HFFc6 (cell line): ENCODE results near the gene DOCK11. TPM values are rescaled to one million over a fixed set of nuclear protein-coding genes. Genes with fewer than 3 reads are reported as not detected.
"Not testable (repeated sequence)": the region's sequence is repeated elsewhere in the genome, so short reads cannot be mapped to it uniquely, and the experiment has no call there.

Source experiments
- DNase-seq: peaks from one replicate; pipeline ENCODE4 v3.0.0-alpha.2; 2018
- H3K27ac Mint-ChIP-seq: 2 replicates; pipeline ENCODE4 v1.8.0; 2020; ENCODE audit warnings: mild to moderate bottlenecking, mixed read lengths
- H3K27me3 Mint-ChIP-seq: 2 replicates; pipeline ENCODE4 v1.8.0; 2021; ENCODE audit warnings: mild to moderate bottlenecking, moderate library complexity, mixed read lengths; ENCODE audit not compliant: insufficient read depth
- H3K36me3 Mint-ChIP-seq: 2 replicates; pipeline ENCODE4 v1.8.0; 2021; ENCODE audit warnings: low read depth, mixed read lengths
- H3K4me1 Mint-ChIP-seq: 2 replicates; pipeline ENCODE4 v1.8.0; 2020; ENCODE audit warnings: low read depth, mixed read lengths
- H3K4me3 Mint-ChIP-seq: 2 replicates; pipeline ENCODE4 v1.8.0; 2020; ENCODE audit warnings: mild to moderate bottlenecking, moderate library complexity, mixed read lengths
- H3K9me3 Mint-ChIP-seq: 2 replicates; pipeline ENCODE4 v1.8.0; 2020; ENCODE audit warnings: mild to moderate bottlenecking, mixed read lengths
- CTCF ChIP-seq: fragments of 200-600 bp; sonication (generic); IDR thresholded peaks from 2 replicates; pipeline ENCODE4 v1.5.0; 2021; ENCODE audit warnings: antibody characterized with exemption, mild to moderate bottlenecking
- total RNA-seq, 6 experiments: library from RNA; stranded (reverse); fragmentation: NEBNext Ultra II Directional; extraction: Animal tissue kit (Norgen Biotek cat#: 25700); gene quantifications; 2 replicates in 1 of 6; 3 replicates in 5 of 6; pipeline ENCODE4 v1.2.3, GENCODE V29; 2021

Gene DOCK11
- total RNA-seq, 6 experiments from 2014 or later: 16.2 to 18.2 (median 17.7) TPM

GRCh38 chrX:118727686-118728339 lies 232.2 kb downstream of the DOCK11 start:
- H3K9me3 Mint-ChIP-seq: no peaks in the 10 kb centered on the region
- peak overlapping the region; percentile 90 for H3K4me3 Mint-ChIP-seq
- peaks cover 67% of the 10 kb centered on the region for H3K4me1 Mint-ChIP-seq
- H3K36me3 Mint-ChIP-seq: no peaks in the 10 kb centered on the region
- peak overlapping the region; percentile 86 for H3K27ac Mint-ChIP-seq
- H3K27me3 Mint-ChIP-seq: peaks cover 3% of the 10 kb centered on the region
- TF ChIP-seq CTCF: no peak
- peak; percentile 0 for DNase-seq

- Mint-ChIP-seq H3K36me3 (no peaks in the 10 kb centered on the region), H3K27ac (peak overlapping the region; percentile 13; the same call in 1 of the 2 replicates), H3K4me3 (peak overlapping the region; percentile 90), H3K4me1 (peaks cover 59% of the 10 kb centered on the region), H3K9me3 (no peaks in the 10 kb centered on the region), H3K27me3 (peaks cover 3% of the 10 kb centered on the region)
- DNase-seq: no peak
- TF ChIP-seq CTCF: no peak
Observed at GRCh38 chrX:118729042-118729652, 233.5 kb downstream of the DOCK11 start.

- Mint-ChIP-seq H3K27me3 (peaks cover 1% of the 10 kb centered on the region), H3K4me1 (peaks cover 45% of the 10 kb centered on the region), H3K36me3 (no peaks in the 10 kb centered on the region), H3K9me3 (no peaks in the 10 kb centered on the region), H3K4me3 (peak overlapping the region; percentile 61), H3K27ac (peak overlapping the region; percentile 87)
- DNase-seq: peak; percentile 73
- TF ChIP-seq CTCF: no peak
Observed at GRCh38 chrX:118730500-118731247, 235.1 kb downstream of the DOCK11 start.

GRCh38 chrX:118732551-118732950 lies 236.9 kb downstream of the DOCK11 start:
- H3K4me3 Mint-ChIP-seq, H3K9me3 Mint-ChIP-seq, H3K36me3 Mint-ChIP-seq: not testable (repeated sequence)

GRCh38 chrX:118734909-118735308 lies 239.3 kb downstream of the DOCK11 start:
- peaks cover 41% of the 10 kb centered on the region for H3K4me1 Mint-ChIP-seq
- no peak for TF ChIP-seq CTCF
- H3K9me3 Mint-ChIP-seq: no peaks in the 10 kb centered on the region
- H3K27me3 Mint-ChIP-seq: peaks cover 1% of the 10 kb centered on the region; the same call in 1 of the 2 replicates
- no peak overlapping the region for H3K27ac Mint-ChIP-seq
- no peak overlapping the region for H3K4me3 Mint-ChIP-seq
- DNase-seq: no peak
- H3K36me3 Mint-ChIP-seq: peaks cover 4% of the 10 kb centered on the region; the same call in 1 of the 2 replicates

More at GRCh38 chrX:118732551-118732950, 236.9 kb downstream of the DOCK11 start:
- peaks cover 49% of the 10 kb centered on the region for H3K4me1 Mint-ChIP-seq
- not testable (repeated sequence) for H3K27ac Mint-ChIP-seq, H3K27me3 Mint-ChIP-seq, DNase-seq

Other genes starting within 250 kb of the DOCK11 start
- gene WDR44, start 149.7 kb upstream of the DOCK11 start, total RNA-seq: 10 to 100 TPM; 20.4 to 25.8 (median 22.6) TPM
- 10 to 100 TPM; 55.2 to 76.7 (median 66.8) TPM for gene IL13RA1, start 231.8 kb downstream of the DOCK11 start, total RNA-seq